Fibroblast of lung (primary cell): ENCODE data around the gene VSTM1. TPM values are rescaled to one million over a fixed set of nuclear protein-coding genes. Genes with fewer than 3 reads are reported as not detected.
A peak's percentile ranks its signal among the peaks of the same experiment; 100 is the strongest.

Source experiments
- DNase-seq, 2 donors: peaks; one replicate each; pipeline versions ENCODE4 v3.0.0 to v3.0.0-alpha.2; 2010; ENCODE audit warnings: low read depth in 2 of 2
- H2AFZ ChIP-seq: 2 replicates; pipeline ENCODE4 v1.5.1; 2012; ENCODE audit warnings: low read length, control low read depth, inconsistent platforms
- H3K27ac ChIP-seq: 2 replicates; pipeline ENCODE4 v1.5.1; 2011; ENCODE audit warnings: low read length, control low read depth; ENCODE audit not compliant: insufficient read depth
- H3K27me3 ChIP-seq: 2 replicates; pipeline ENCODE4 v1.5.1; 2011; ENCODE audit warnings: mild to moderate bottlenecking, low read length; ENCODE audit not compliant: control insufficient read depth, insufficient read depth
- H3K36me3 ChIP-seq: 2 replicates; pipeline ENCODE4 v1.5.1; 2011; ENCODE audit warnings: low read length; ENCODE audit not compliant: control insufficient read depth, insufficient read depth
- H3K4me1 ChIP-seq: 2 replicates; pipeline ENCODE4 v1.5.1; 2011; ENCODE audit warnings: low read length; ENCODE audit not compliant: control insufficient read depth, insufficient read depth; ENCODE audit errors: extremely low read depth
- H3K4me2 ChIP-seq: 2 replicates; pipeline ENCODE4 v1.5.1; 2011; ENCODE audit warnings: low read length, control low read depth; ENCODE audit not compliant: insufficient read depth; ENCODE audit errors: extremely low read depth
- H3K4me3 ChIP-seq, 4 experiments: fragments of 200-600 bp in 1 of 4; sonication (generic) in 1 of 4; replicated peaks in 1 of 4; 2 replicates each; pipeline ENCODE4 v1.5.1; 2011 to 2016; ENCODE audit warnings: low read length in 4 of 4, low read depth in 3 of 4, mild to moderate bottlenecking in 3 of 4, control low read depth in 2 of 4, inconsistent platforms in 1 of 4, mixed read lengths in 1 of 4; ENCODE audit not compliant: insufficient read depth in 1 of 4; ENCODE audit errors: control extremely low read depth in 1 of 4
- H3K79me2 ChIP-seq: 2 replicates; pipeline ENCODE4 v1.5.1; 2012; ENCODE audit warnings: mild to moderate bottlenecking, low read length, inconsistent platforms; ENCODE audit not compliant: control insufficient read depth, insufficient read depth
- H3K9ac ChIP-seq: 2 replicates; pipeline ENCODE4 v1.5.1; 2011; ENCODE audit warnings: mild to moderate bottlenecking, low read length, control low read depth; ENCODE audit not compliant: insufficient read depth
- H3K9me3 ChIP-seq: 2 replicates; pipeline ENCODE4 v1.5.1; 2012; ENCODE audit warnings: low read depth, low read length; ENCODE audit not compliant: control insufficient read depth, insufficient read depth
- H4K20me1 ChIP-seq: 2 replicates; pipeline ENCODE4 v1.5.1; 2011; ENCODE audit warnings: low read length; ENCODE audit not compliant: control insufficient read depth, insufficient read depth; ENCODE audit errors: extremely low read depth
- EZH2 ChIP-seq: IDR thresholded peaks from 2 replicates; pipeline ENCODE4 v1.5.1; 2012; ENCODE audit warnings: low read length, control low read depth, mild to moderate bottlenecking; ENCODE audit errors: missing control alignments
- polyA plus RNA-seq, 2 donors: library from polyadenylated mRNA; depleted of rRNA in 1 of 2; stranded (reverse) in 1 of 2; unstranded in 1 of 2; fragments of >200 nt; gene quantifications; 2 replicates each; pipeline ENCODE4 v1.2.1, GENCODE V29; 2011 to 2012; ENCODE audit warnings: missing spikeins in 1 of 2
- total RNA-seq: library from RNA; depleted of rRNA; stranded (reverse); fragments of >200 nt; gene quantifications from 2 replicates; pipeline ENCODE4 v1.2.1, GENCODE V29; 2014
- TF ChIP-seq, protein P1 (sequence below), 2 donors: IDR thresholded peaks in 1 of 2; conservative IDR thresholded peaks in 1 of 2; 1 replicate in 1 of 2; 2 replicates in 1 of 2; pipeline ENCODE4 v1.5.1; 2011 to 2012; ENCODE audit warnings: low read length in 2 of 2, control low read depth in 1 of 2, inconsistent platforms in 1 of 2, low read depth in 1 of 2, mild to moderate bottlenecking in 1 of 2

Gene VSTM1
- total and polyA plus RNA-seq, 2 donors (not counting 1 experiment from before 2014, with no cell fraction given): not detected

DNA sequence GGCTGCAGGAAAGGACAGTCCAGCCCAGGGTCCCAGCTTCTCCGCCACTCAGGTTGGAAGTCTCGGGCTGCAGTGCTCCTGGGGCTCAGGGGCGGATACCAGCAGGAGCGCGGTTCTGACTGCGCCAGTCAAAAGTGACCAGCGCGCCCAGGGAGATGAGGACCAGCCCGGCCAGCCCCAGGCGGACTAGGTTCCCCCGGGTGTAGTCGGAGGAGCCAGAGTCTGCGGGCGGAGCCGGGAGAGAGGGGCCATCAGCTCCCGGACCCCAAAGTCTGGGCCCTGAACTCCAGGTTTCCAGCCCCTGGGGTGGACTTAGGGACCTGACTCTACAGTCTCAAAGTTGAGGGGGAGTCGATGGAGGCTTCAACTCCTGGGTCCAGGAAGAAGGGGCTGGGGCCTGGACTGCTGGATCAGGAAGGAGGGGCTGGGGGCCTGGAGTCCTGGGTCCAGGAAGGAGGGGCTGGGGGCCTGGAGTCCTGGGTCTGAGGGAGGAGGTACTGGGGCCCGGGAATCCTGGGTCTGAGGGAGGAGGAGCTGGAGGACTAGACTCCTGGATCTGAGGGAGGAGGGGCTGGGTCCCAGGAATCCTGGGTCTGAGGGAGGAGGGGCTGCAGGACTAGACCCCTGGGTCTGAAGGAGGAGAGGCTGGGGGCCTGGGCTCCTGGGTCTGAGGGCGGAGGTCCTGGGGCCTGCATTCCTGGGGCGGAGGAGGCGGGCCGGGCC lies 31.6 kb upstream of the VSTM1 start:
- Histone ChIP-seq H3K9me3 (no peaks in the 10 kb centered on the region), H3K4me1 (peaks cover 2% of the 10 kb centered on the region), H3K27me3 (no peaks in the 10 kb centered on the region), H3K9ac (no peak overlapping the region), H3K79me2 (no peaks in the 10 kb centered on the region), H3K4me2 (peak overlapping the region; percentile 68), H3K36me3 (no peaks in the 10 kb centered on the region), H2AFZ (no peak overlapping the region), H3K4me3 (peak overlapping the region in 2 of 4 experiments; percentile 17 to 51), H4K20me1 (no peaks in the 10 kb centered on the region), H3K27ac (no peak overlapping the region)
- DNase-seq: no peak
- no peak for TF ChIP-seq EZH2
- TF ChIP-seq, protein P1, sequence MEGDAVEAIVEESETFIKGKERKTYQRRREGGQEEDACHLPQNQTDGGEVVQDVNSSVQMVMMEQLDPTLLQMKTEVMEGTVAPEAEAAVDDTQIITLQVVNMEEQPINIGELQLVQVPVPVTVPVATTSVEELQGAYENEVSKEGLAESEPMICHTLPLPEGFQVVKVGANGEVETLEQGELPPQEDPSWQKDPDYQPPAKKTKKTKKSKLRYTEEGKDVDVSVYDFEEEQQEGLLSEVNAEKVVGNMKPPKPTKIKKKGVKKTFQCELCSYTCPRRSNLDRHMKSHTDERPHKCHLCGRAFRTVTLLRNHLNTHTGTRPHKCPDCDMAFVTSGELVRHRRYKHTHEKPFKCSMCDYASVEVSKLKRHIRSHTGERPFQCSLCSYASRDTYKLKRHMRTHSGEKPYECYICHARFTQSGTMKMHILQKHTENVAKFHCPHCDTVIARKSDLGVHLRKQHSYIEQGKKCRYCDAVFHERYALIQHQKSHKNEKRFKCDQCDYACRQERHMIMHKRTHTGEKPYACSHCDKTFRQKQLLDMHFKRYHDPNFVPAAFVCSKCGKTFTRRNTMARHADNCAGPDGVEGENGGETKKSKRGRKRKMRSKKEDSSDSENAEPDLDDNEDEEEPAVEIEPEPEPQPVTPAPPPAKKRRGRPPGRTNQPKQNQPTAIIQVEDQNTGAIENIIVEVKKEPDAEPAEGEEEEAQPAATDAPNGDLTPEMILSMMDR (conservative IDR thresholded peaks at IDR 0.05 in 1 of 2, IDR thresholded peaks at IDR 0.05 in 1 of 2; ENCODE audit: low read depth in 1 of 2, low read length in 2 of 2): no peak

DNA sequence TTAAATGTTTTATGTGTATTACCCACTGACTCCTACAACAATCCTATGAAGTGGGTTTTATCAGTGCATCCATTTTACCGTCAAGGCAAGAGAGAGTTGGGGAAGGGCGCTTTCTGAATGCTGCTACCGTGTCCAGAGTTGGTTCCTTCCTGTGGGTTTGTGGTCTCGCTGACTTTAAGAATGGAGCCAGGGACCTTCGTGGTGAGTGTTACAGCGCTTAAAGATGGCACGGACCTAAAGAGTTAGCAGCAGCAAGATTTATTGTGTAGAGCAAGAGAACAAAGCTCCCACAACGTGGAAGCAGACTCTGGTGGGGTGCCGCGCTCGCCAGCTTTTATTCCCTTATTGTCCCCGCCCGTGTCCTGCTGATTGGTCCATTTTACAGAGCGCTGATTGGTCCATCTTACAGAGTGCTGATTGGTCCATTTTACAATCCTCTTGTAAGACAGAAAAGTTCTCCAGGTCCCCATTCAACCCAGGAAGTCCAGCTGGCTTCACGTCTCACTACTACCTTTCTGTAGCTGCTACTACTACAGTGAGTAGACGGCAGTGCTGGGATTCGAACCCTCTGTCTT lies 30.8 kb upstream of the VSTM1 start:
- H4K20me1 ChIP-seq: no peaks in the 10 kb centered on the region
- no peak overlapping the region for H3K4me3 ChIP-seq
- TF ChIP-seq EZH2: no peak
- TF ChIP-seq, protein P1 (conservative IDR thresholded peaks at IDR 0.05 in 1 of 2, IDR thresholded peaks at IDR 0.05 in 1 of 2; ENCODE audit: low read depth in 1 of 2, low read length in 2 of 2): no peak
- no peak overlapping the region for H3K27ac ChIP-seq
- H3K9me3 ChIP-seq: no peaks in the 10 kb centered on the region
- H3K4me1 ChIP-seq: peaks cover 2% of the 10 kb centered on the region
- no peak overlapping the region for H3K9ac ChIP-seq
- H2AFZ ChIP-seq: no peak overlapping the region
- DNase-seq: no peak
- no peaks in the 10 kb centered on the region for H3K79me2 ChIP-seq
- no peak overlapping the region for H3K4me2 ChIP-seq
- no peaks in the 10 kb centered on the region for H3K36me3 ChIP-seq
- no peaks in the 10 kb centered on the region for H3K27me3 ChIP-seq

DNA sequence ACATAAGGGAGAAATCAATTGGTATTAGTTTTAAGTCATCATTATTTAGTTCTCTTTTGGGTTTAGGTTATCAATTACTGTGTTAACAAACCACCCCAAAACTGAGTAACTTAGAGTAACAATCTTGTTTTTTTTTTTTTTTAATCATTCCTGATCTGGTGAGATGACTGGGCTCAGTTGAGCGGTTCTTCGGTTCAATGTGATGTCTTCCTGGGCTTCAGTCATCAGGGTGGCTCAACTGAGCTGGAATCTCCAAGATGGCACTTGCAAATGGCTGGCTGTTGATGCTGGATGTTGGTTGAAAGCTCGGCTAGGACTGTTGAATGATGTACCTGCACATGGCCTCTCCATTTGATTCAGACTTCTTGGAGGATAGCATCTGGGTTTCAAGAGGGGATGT lies 20.7 kb upstream of the VSTM1 start:
- no peak overlapping the region for H3K27ac ChIP-seq
- no peaks in the 10 kb centered on the region for H3K27me3 ChIP-seq
- no peaks in the 10 kb centered on the region for H3K79me2 ChIP-seq
- H2AFZ ChIP-seq: no peak overlapping the region
- H4K20me1 ChIP-seq: no peaks in the 10 kb centered on the region
- no peak for TF ChIP-seq EZH2
- TF ChIP-seq, protein P1 (conservative IDR thresholded peaks at IDR 0.05 in 1 of 2, IDR thresholded peaks at IDR 0.05 in 1 of 2; ENCODE audit: low read depth in 1 of 2, low read length in 2 of 2): no peak
- H3K9me3 ChIP-seq: no peaks in the 10 kb centered on the region
- H3K4me2 ChIP-seq: no peak overlapping the region
- H3K4me1 ChIP-seq: no peaks in the 10 kb centered on the region
- no peak overlapping the region for H3K4me3 ChIP-seq
- no peak for DNase-seq
- H3K9ac ChIP-seq: no peak overlapping the region
- no peaks in the 10 kb centered on the region for H3K36me3 ChIP-seq
